Testis (tissue), 2 donors: ENCODE results near the gene NUDT12.

Experiments used
- CTCF ChIP-seq, 3 experiments: fragments of 450-650 bp in 2 of 3; fragments of 200-600 bp in 1 of 3; sonication (generic) in 1 of 3; IDR thresholded peaks; one replicate each; pipeline ENCODE4 v1.5.1; 2016 to 2019; ENCODE audit warnings: antibody characterized with exemption in 3 of 3, mild to moderate bottlenecking in 2 of 3, moderate library complexity in 1 of 3
- POLR2A ChIP-seq: fragments of 450-650 bp; IDR thresholded peaks from one replicate; pipeline ENCODE4 v1.6.1; 2017; ENCODE audit warnings: antibody characterized with exemption, mild to moderate bottlenecking, moderate library complexity

DNA sequence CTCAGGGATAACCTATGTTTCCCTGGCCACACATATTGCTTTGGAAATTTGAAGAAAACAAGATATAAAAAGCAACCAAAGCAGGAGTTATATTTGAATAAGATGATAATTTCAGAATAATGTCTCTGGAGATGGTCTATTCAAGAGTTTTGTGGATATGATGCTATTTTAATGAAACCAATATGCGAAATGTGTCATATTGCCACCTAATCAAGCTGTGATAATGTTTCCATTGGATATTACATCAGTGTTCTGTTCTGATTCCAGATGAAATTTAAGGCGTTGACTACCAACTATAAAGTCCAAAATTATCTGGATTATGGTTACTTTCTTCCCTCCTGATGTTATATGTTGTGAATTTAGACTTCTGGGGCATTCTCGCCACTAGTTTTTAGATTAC lies 27.6 kb upstream of the NUDT12 start:
- TF ChIP-seq POLR2A: no peak
- TF ChIP-seq CTCF (IDR thresholded peaks at IDR 0.05): no peak
